SK-N-SH treated with all-trans-retinoic acid at 6 μM for 48 hours (cell line): ENCODE results near the gene EEFSEC.

Experiments
- ATAC-seq: fragments of 200-7000 bp; cut with Tn5 transposase; 3 replicates; pipeline ENCODE4 v1.9.1; 2020; ENCODE audit warnings: mild to moderate bottlenecking, moderate library complexity
- ARNTL ChIP-seq: fragments of 450-650 bp; formaldehyde crosslinking; IDR thresholded peaks from 2 replicates; pipeline ENCODE4 v1.5.0; 2020; ENCODE audit warnings: low read depth, mild to moderate bottlenecking, moderate library complexity, borderline replicate concordance
- BACH2 ChIP-seq: fragments of 250-450 bp; sonication (Bioruptor Pico); IDR thresholded peaks from 2 replicates; pipeline ENCODE4 v1.9.0; 2021; ENCODE audit warnings: mild to moderate bottlenecking, borderline replicate concordance
- CREB5 ChIP-seq: fragments of 250-450 bp; sonication (Bioruptor Pico); IDR thresholded peaks from 2 replicates; pipeline ENCODE4 v1.5.1; 2020; ENCODE audit warnings: low read depth, mild to moderate bottlenecking, moderate library complexity
- CSDC2 ChIP-seq: fragments of 250-450 bp; sonication (Bioruptor Pico); IDR thresholded peaks from 2 replicates; pipeline ENCODE4 v1.5.0; 2020; ENCODE audit warnings: mild to moderate bottlenecking, moderate library complexity
- ESRRG ChIP-seq: fragments of 250-450 bp; sonication (Bioruptor Pico); IDR thresholded peaks from 2 replicates; pipeline ENCODE4 v1.6.1; 2021; ENCODE audit warnings: mild to moderate bottlenecking
- GLIS3 ChIP-seq: fragments of 250-450 bp; sonication (Bioruptor Pico); IDR thresholded peaks from 2 replicates; pipeline ENCODE4 v1.5.0; 2020; ENCODE audit warnings: mild to moderate bottlenecking, moderate library complexity
- ISL1 ChIP-seq: fragments of 250-450 bp; sonication (Bioruptor Pico); IDR thresholded peaks from 2 replicates; pipeline ENCODE4 v2.1.2; 2022; ENCODE audit warnings: mild to moderate bottlenecking, moderate library complexity
- OSR1 ChIP-seq: fragments of 250-450 bp; sonication (Bioruptor Pico); IDR thresholded peaks from 2 replicates; pipeline ENCODE4 v1.8.0; 2022; ENCODE audit warnings: moderate library complexity, mild to moderate bottlenecking, inconsistent platforms
- PATZ1 ChIP-seq: fragments of 250-450 bp; sonication (Bioruptor Pico); IDR thresholded peaks from 2 replicates; pipeline ENCODE4 v1.8.0; 2020; ENCODE audit warnings: mild to moderate bottlenecking, moderate library complexity, borderline replicate concordance
- POU6F1 ChIP-seq: fragments of 250-450 bp; sonication (Bioruptor Pico); IDR thresholded peaks from 2 replicates; pipeline ENCODE4 v1.8.0; 2021; ENCODE audit warnings: low read depth, mild to moderate bottlenecking, moderate library complexity, borderline replicate concordance
- PPARA ChIP-seq: fragments of 250-450 bp; sonication (Bioruptor Pico); IDR thresholded peaks from 2 replicates; pipeline ENCODE4 v1.5.0; 2020; ENCODE audit warnings: mild to moderate bottlenecking, borderline replicate concordance
- RARB ChIP-seq: fragments of 250-450 bp; sonication (Bioruptor Pico); IDR thresholded peaks from 2 replicates; pipeline ENCODE4 v1.8.0; 2021; ENCODE audit warnings: mild to moderate bottlenecking, moderate library complexity
- SNAI2 ChIP-seq: fragments of 250-450 bp; sonication (Bioruptor Pico); IDR thresholded peaks from 2 replicates; pipeline ENCODE4 v1.5.0; 2020; ENCODE audit warnings: mild to moderate bottlenecking, moderate library complexity
- TOX ChIP-seq: fragments of 250-450 bp; sonication (Bioruptor Pico); IDR thresholded peaks from 2 replicates; pipeline ENCODE4 v1.8.0; 2021; ENCODE audit warnings: mild to moderate bottlenecking, moderate library complexity, borderline replicate concordance
- TSHZ2 ChIP-seq: fragments of 250-450 bp; sonication (Bioruptor Pico); IDR thresholded peaks from 2 replicates; pipeline ENCODE4 v1.5.0; 2020; ENCODE audit warnings: mild to moderate bottlenecking, moderate library complexity
- ZC3H10 ChIP-seq: fragments of 250-450 bp; sonication (Bioruptor Pico); IDR thresholded peaks from 2 replicates; pipeline ENCODE4 v1.5.1; 2021; ENCODE audit warnings: mild to moderate bottlenecking, moderate library complexity
- ZFP3 ChIP-seq: fragments of 250-450 bp; sonication (Bioruptor Pico); IDR thresholded peaks from 2 replicates; pipeline ENCODE4 v1.5.0; 2020; ENCODE audit warnings: mild to moderate bottlenecking, moderate library complexity
- ZFP30 ChIP-seq: fragments of 450-650 bp; formaldehyde crosslinking; IDR thresholded peaks from 2 replicates; pipeline ENCODE4 v1.5.0; 2022; ENCODE audit warnings: mild to moderate bottlenecking, moderate library complexity
- ZNF565 ChIP-seq: fragments of 450-650 bp; formaldehyde crosslinking; conservative IDR thresholded peaks from 2 replicates; pipeline ENCODE4 v1.5.0; 2020; ENCODE audit warnings: low read depth, mild to moderate bottlenecking, moderate library complexity
- ZNF70 ChIP-seq: fragments of 450-650 bp; formaldehyde crosslinking; IDR thresholded peaks from 2 replicates; pipeline ENCODE4 v1.5.0; 2020; ENCODE audit warnings: mild to moderate bottlenecking, moderate library complexity
- ZNF8 ChIP-seq: fragments of 450-650 bp; formaldehyde crosslinking; IDR thresholded peaks from 2 replicates; pipeline ENCODE4 v1.5.0; 2020; ENCODE audit warnings: mild to moderate bottlenecking, moderate library complexity

Gene EEFSEC

GRCh38 chr3:128263118-128263517 is 109.8 kb downstream of the EEFSEC start:
- TF ChIP-seq ZFP30 (no peak), ZNF565 (no peak), ZNF70 (no peak), CREB5 (no peak), TOX (CRISPR knock-in tag) (no peak), ESRRG (no peak), ZC3H10 (CRISPR knock-in tag) (no peak), ZNF8 (CRISPR knock-in tag) (no peak), OSR1 (CRISPR knock-in tag) (no peak), ZFP3 (no peak), ARNTL (no peak), BACH2 (CRISPR knock-in tag) (no peak), RARB (CRISPR knock-in tag) (no peak), PPARA (CRISPR knock-in tag) (no peak), PATZ1 (no peak), CSDC2 (CRISPR knock-in tag) (no peak), SNAI2 (CRISPR knock-in tag) (no peak), POU6F1 (CRISPR knock-in tag) (no peak), TSHZ2 (CRISPR knock-in tag) (no peak)
- no peak for ATAC-seq

GRCh38 chr3:128263946-128264345 is 110.7 kb downstream of the EEFSEC start:
- peak; percentile 22; the same call in 1 of the 3 replicates for ATAC-seq
- no peak for TF ChIP-seq SNAI2 (CRISPR knock-in tag)
- no peak for TF ChIP-seq GLIS3 (CRISPR knock-in tag)
- no peak for TF ChIP-seq ISL1 (CRISPR knock-in tag)
- TF ChIP-seq BACH2 (CRISPR knock-in tag) = no peak
- no peak for TF ChIP-seq CSDC2 (CRISPR knock-in tag)
- no peak for TF ChIP-seq ARNTL
- TF ChIP-seq ZFP3 = no peak
- no peak for TF ChIP-seq ESRRG
- TF ChIP-seq POU6F1 (CRISPR knock-in tag) = no peak
- TF ChIP-seq ZC3H10 (CRISPR knock-in tag) = no peak
- no peak for TF ChIP-seq OSR1 (CRISPR knock-in tag)
- no peak for TF ChIP-seq CREB5
- no peak for TF ChIP-seq TOX (CRISPR knock-in tag)
- TF ChIP-seq PATZ1 = no peak
- TF ChIP-seq ZNF70 = no peak
- no peak for TF ChIP-seq ZNF565
